Iris pigment epithelial cell (primary cell): Measurements from ENCODE around the gene UVRAG.

Source experiments
- DNase-seq: peaks from one replicate; pipeline ENCODE4 v3.0.0-alpha.2; 2011; ENCODE audit warnings: low read depth

The UVRAG gene

DNA sequence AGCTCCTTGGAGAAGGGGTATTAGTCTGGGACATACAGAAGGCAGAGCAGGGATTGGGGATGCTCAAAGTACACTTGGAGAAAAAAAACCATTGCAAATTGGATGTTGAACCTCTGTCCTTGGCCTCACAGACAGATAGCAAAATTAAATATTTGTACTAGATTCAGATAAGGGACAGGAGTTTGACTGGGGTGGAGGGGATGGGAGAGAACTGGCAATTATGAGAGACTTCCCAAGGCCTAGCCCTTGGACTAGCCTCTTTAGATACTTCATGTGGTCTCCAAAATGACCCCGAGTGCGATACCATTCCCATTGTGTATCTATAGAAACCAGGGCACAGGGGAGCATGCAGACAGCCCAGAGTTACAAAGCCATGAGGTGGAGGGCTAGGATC, 30.9 kb upstream of the UVRAG start:
- DNase-seq: no peak

DNA sequence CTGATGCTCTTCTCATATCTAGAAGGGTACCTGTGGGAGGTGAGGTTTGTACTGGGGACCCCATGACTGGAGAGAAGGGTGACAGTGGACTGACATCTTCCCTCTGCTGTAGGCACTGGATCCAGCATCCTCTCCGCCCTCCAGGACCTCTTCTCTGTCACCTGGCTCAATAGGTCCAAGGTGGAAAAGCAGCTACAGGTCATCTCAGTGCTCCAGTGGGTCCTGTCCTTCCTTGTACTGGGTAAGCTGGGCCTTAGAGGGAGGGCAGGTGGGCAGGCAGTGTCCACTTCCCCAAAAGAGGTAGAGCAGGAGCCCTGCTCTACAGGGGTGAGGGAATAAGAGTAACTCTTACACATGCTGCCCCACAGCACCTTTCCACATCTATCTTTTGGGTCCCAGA, 30.5 kb upstream of the UVRAG start:
- no peak for DNase-seq

GRCh38 chr11:75785187-75785586, 29.8 kb upstream of the UVRAG start:
- no peak for DNase-seq

DNA sequence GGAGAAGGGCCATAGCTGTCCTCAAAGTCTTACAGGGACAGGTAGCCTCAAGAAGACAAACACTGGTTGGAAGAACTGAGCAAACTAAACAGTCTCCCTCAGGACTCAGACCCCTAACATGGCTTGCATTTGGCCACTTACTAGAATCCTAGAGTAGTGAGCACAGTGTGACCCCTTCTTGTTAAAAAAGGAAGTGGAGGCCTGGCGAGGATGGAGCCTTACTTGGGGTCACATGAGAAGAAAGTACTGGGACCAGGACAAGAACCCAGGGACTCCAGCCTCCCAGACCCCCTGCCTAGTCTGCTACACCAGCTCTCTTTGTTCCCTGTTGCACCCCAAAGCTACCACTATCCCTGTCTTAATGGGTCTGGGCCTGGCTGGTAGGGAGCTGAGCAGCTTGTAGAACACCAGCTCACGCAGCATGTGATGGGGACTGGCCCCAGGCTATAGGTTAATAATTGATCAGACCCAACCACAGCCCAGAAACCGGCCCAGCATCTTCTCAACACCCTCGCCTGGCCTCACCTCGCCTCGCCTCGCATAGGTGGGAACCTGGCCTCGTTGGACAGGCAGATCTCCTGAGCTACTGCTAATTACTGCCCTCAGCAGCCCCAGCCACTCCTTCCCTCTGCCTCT, 28.8 kb upstream of the UVRAG start:
- no peak for DNase-seq

GRCh38 chr11:75789521-75789920, 25.5 kb upstream of the UVRAG start:
- no peak for DNase-seq

GRCh38 chr11:75790986-75791385, 24.0 kb upstream of the UVRAG start:
- no peak for DNase-seq

GRCh38 chr11:75792127-75792731, 22.8 kb upstream of the UVRAG start:
- DNase-seq: no peak

GRCh38 chr11:75792997-75793800, 21.8 kb upstream of the UVRAG start:
- DNase-seq: no peak

DNA sequence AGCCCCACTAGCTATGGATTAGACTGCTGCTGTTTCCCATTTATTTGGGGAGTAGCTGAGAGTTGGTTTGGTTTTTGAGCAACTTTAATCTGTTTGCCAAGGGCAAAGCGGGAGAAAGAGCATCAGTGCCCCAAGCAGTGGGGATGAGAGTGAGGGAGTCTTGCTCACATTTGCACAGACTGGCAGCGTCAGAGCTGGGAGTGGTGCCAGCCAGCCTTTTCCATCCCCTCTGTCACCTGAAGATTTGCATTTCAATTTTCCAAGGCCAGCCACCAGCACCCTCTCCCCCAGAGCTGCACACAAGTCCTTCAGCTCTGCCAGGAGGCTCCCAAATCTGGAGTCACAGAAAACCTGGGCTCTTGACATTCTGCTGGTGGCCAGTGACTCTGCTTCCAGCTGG, 21.0 kb upstream of the UVRAG start:
- DNase-seq: no peak

- DNase-seq: no peak
Measured at GRCh38 chr11:75795276-75796090, 19.5 kb upstream of the UVRAG start.

- no peak for DNase-seq
Measured at GRCh38 chr11:75796091-75796435, 18.9 kb upstream of the UVRAG start.

DNA sequence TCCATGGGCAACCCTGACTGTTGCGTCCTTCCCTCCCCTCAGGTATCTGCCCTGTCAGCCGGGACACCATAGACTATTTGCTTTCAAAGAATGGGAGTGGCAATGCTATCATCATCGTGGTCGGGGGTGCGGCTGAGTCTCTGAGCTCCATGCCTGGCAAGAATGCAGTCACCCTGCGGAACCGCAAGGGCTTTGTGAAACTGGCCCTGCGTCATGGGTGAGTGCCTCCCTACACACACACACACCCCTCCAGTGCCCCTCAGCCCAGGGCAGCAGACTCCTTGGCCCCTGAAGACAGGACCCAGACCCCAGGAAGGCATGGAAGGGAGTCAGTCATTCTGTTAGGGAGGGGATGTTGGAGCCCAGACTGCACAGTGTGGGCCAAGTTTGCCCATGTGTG, 17.9 kb upstream of the UVRAG start:
- no peak for DNase-seq

GRCh38 chr11:75797792-75798191, 17.2 kb upstream of the UVRAG start:
- peak; percentile 15 for DNase-seq

- no peak for DNase-seq
Measured at GRCh38 chr11:75800136-75800675, 14.8 kb upstream of the UVRAG start.

- no peak for DNase-seq
Measured at GRCh38 chr11:75800728-75801361, 14.2 kb upstream of the UVRAG start.

DNA sequence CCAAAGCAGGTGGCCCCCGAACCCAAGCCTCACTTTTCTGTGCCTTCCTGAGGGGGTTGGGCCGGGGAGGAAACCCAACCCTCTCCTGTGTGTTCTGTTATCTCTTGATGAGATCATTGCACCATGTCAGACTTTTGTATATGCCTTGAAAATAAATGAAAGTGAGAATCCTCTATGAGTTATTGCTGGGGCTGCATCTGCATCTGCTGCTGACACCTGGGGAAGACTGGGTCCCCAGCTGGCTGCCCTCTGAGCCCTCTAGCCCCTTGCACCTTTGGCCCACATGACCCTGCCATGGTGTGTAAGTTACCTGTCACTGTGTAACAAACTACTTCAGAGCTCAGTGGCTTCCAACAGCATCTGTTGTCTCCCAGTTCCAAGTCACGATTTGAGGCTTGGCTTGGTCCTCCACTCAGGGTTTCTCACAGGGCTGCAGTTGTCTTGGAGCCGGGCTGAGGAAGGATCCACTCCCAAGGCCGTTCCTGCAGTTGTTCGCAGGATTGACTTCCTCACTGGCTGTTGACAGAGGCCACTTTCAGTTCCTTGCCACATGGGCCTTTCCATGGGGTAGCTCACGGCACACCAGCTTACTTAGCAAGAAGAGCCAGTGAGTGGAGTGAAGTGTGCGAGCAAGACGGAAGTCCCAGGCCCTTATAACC, 13.5 kb upstream of the UVRAG start:
- DNase-seq: no peak

- no peak for DNase-seq
Measured at GRCh38 chr11:75802021-75802912, 12.7 kb upstream of the UVRAG start.

GRCh38 chr11:75802913-75803820, 11.8 kb upstream of the UVRAG start:
- DNase-seq: peak; percentile 61

- DNase-seq: no peak
Measured at GRCh38 chr11:75809111-75809510, 5.9 kb upstream of the UVRAG start.
